Retinal pigment epithelial cell (primary cell): Measurements from ENCODE around the gene C6orf141.

Experiments used
- DNase-seq: peaks from one replicate; pipeline ENCODE4 v3.0.0-alpha.2; 2010; ENCODE audit warnings: low read depth
- H3K4me3 ChIP-seq: 2 replicates; pipeline ENCODE4 v1.5.1; 2011; ENCODE audit warnings: mild to moderate bottlenecking, low read length, control low read depth, moderate library complexity
- CTCF ChIP-seq: conservative IDR thresholded peaks from 2 replicates; pipeline ENCODE4 v1.5.1; 2011; ENCODE audit warnings: low read depth, low read length, control low read depth, inconsistent platforms

The C6orf141 gene

DNA sequence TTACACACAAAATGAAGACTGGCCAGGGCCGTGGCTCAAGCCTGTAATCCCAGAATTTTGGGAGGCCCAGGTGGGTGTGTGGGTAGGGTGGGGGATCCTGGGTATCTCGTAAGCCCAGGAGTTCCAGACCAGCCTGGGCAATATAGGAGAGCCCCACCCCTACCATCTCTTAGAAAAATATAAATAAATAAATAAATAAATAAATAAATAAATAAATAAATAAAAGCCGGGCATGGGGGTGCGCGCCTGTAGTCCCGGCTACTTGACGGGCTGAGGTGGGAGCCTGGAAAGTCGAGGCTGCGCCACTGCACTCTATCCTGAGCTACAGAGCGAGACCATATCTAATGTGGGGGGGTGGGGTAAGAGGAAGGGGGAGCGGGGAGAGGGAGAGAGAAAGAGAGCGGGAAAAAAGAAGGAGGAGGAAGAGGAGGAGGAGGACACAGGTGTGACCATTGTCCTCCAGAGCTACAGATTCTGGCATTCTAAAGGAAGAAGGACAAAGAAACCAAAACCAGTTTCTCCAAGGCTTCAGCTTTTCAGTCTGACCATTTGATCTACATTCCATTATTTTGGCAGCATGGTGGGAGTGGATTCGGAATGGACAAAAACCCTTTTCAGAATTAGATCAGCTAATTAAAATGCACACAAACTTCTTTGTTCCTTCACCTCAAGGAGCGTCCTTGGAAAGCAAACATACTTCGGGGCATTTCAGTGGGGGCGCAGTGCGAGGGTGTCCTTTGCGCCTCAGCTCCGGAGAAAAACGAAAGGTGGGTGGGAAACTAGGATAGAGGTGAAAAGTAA, 577 bp upstream of the C6orf141 start:
- no peak for TF ChIP-seq CTCF
- no peak for DNase-seq
- H3K4me3 ChIP-seq, result peak overlapping the region; percentile 60

DNA sequence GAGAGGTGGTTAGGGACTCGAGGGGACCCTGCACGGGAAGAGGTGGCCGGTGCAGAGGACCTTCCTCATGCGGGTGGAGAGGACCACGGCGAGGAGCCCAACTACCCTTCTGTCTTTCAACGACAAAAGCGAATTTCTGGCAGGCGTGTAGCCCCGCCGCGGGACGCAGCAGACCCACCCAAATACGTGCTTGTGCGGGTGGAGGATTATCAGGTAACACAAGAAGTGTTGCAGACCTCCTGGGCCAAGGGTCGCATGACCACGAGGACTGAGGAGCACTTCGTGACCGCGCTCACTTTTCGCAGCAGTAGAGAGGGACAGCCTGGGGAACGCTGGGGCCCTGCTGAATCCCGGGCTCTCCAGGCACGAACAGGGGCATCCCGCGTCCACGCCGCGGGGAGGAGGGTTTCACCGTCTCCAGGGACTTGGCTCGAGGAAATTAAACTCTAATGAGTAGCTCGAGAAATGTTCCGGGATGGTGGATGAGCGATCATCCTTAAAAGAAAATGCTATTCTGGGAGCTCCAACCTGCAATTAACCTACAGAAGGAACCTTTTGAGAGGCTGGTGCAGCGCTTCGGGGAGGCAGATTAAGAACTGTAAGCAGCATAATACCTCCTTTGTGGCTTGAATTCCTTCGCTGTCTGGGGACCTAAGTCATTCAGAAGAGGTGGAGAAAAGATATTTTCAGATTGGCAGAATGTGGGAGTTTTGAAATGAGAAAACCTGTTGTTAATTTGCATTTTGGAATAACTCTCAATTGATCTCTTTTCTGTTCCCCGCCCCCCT, 804 bp downstream of the C6orf141 start:
- no peak for TF ChIP-seq CTCF
- H3K4me3 ChIP-seq, result peak overlapping the region; percentile 60
- DNase-seq, result peak; percentile 52

DNA sequence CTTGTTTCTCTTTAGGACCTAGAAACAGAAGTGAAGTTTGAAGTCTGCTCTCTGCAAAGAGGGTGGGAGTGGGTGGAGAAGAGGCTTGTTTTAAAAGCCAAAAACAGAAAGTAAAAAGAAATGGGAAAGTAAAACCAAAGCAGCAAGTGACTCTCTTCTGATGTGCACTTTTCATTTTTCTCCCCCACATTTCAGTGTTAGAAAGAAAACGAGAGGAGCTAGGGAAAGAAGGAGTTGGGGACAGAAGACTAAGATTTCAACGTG, 1.3 kb downstream of the C6orf141 start:
- no peak for TF ChIP-seq CTCF
- no peak for DNase-seq
- peak overlapping the region; percentile 60 for H3K4me3 ChIP-seq

DNA sequence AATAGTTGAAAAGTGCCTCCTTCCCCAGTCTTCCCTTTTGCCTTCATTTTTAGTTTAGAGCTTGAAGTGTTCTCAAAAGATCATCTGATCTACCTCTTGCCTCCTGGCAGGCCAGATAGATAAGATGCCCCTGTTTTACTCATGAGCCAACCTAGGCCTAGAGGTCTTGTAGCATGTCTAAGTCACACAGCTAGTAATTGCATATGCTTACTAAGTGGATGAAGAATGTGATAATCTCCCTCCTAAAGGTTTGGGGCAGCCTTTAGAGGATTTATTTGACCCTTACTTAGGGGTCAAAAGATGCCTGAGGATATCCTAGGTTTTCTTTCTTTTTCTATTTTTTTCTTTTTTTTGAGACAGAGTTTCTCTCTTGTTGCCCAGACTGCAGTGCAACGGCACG, 2.1 kb downstream of the C6orf141 start:
- H3K4me3 ChIP-seq, result peak overlapping the region; percentile 60
- no peak for TF ChIP-seq CTCF
- DNase-seq, result no peak

- no peak overlapping the region for H3K4me3 ChIP-seq
- DNase-seq, result peak; percentile 43
These were observed 2.9 kb downstream of the C6orf141 start for GRCh38 chr6:49553384-49553783.

GRCh38 chr6:49555951-49556350, 5.5 kb downstream of the C6orf141 start:
- TF ChIP-seq CTCF, result no peak
- DNase-seq, result no peak
- H3K4me3 ChIP-seq, result no peak overlapping the region

More at GRCh38 chr6:49553384-49553783, 2.9 kb downstream of the C6orf141 start:
- no peak for TF ChIP-seq CTCF

GRCh38 chr6:49556429-49556837, 6.0 kb downstream of the C6orf141 start:
- TF ChIP-seq CTCF, result no peak
- DNase-seq, result peak; percentile 89
- no peak overlapping the region for H3K4me3 ChIP-seq
